GM12864 (cell line): ENCODE data around the gene UNKL.
A peak's percentile ranks its signal among the peaks of the same experiment; 100 is the strongest.

Experiments used
- DNase-seq: peaks from one replicate; pipeline ENCODE4 v3.0.0-alpha.2; 2011; ENCODE audit warnings: low read depth
- H3K4me3 ChIP-seq: 2 replicates; pipeline ENCODE4 v1.5.1; 2011; ENCODE audit warnings: mild to moderate bottlenecking, low read depth, low read length, control low read depth
- CTCF ChIP-seq: IDR thresholded peaks from 2 replicates; pipeline ENCODE4 v1.5.1; 2011; ENCODE audit warnings: low read depth, mild to moderate bottlenecking, moderate library complexity, low read length, control low read depth, inconsistent platforms; ENCODE audit errors: missing control alignments

Gene UNKL

GRCh38 chr16:1350691-1351090, 63.8 kb downstream of the UNKL start:
- no peak for TF ChIP-seq CTCF
- DNase-seq: no peak
- H3K4me3 ChIP-seq: peak overlapping the region; percentile 84

- H3K4me3 ChIP-seq: no peak overlapping the region
- no peak for DNase-seq
- TF ChIP-seq CTCF: no peak
These were observed 64.6 kb downstream of the UNKL start for GRCh38 chr16:1349951-1350350.

- no peak for TF ChIP-seq CTCF
These were observed 65.2 kb downstream of the UNKL start for GRCh38 chr16:1349351-1349750.

GRCh38 chr16:1348926-1349325, 65.6 kb downstream of the UNKL start:
- H3K4me3 ChIP-seq: no peak overlapping the region
- no peak for DNase-seq
- TF ChIP-seq CTCF: no peak

More at GRCh38 chr16:1349351-1349750, 65.2 kb downstream of the UNKL start:
- no peak for DNase-seq
- H3K4me3 ChIP-seq: no peak overlapping the region

GRCh38 chr16:1348441-1348840, 66.1 kb downstream of the UNKL start:
- DNase-seq: no peak
- no peak overlapping the region for H3K4me3 ChIP-seq
- TF ChIP-seq CTCF: no peak

GRCh38 chr16:1347962-1348361, 66.5 kb downstream of the UNKL start:
- no peak for DNase-seq
- TF ChIP-seq CTCF: no peak
- no peak overlapping the region for H3K4me3 ChIP-seq

GRCh38 chr16:1347286-1347855, 67.1 kb downstream of the UNKL start:
- no peak for TF ChIP-seq CTCF

More at GRCh38 chr16:1347286-1347855, 67.1 kb downstream of the UNKL start:
- no peak overlapping the region for H3K4me3 ChIP-seq
- DNase-seq: no peak
